Urothelium cell line (cell line): Measurements from ENCODE around the gene F7.

ENCODE experiments used
- DNase-seq: peaks from one replicate; pipeline ENCODE4 v3.0.0; 2011; ENCODE audit warnings: low spot score, mixed read lengths
- FAIRE-seq: peaks from 2 replicates; lab custom pipeline; 2011; peaks lifted over from hg19 to GRCh38; lab: Jason Lieb, UNC

F7 gene

GRCh38 chr13:113086031-113086750 lies 19.4 kb upstream of the F7 start:
- no peak for DNase-seq

GRCh38 chr13:113086991-113087922 lies 18.3 kb upstream of the F7 start:
- no peak for DNase-seq
- no peak for FAIRE-seq

More at GRCh38 chr13:113086031-113086750, 19.4 kb upstream of the F7 start:
- no peak for FAIRE-seq

- FAIRE-seq (no peak), DNase-seq (no peak)
Observed at GRCh38 chr13:113087923-113088690, 17.5 kb upstream of the F7 start.

- DNase-seq = no peak
- FAIRE-seq = no peak
Observed at GRCh38 chr13:113088691-113089020, 16.9 kb upstream of the F7 start.

- DNase-seq (no peak), FAIRE-seq (no peak)
Observed at GRCh38 chr13:113089693-113090414, 15.7 kb upstream of the F7 start.

- DNase-seq (no peak), FAIRE-seq (no peak)
Observed at GRCh38 chr13:113090415-113090770, 15.2 kb upstream of the F7 start.

GRCh38 chr13:113090806-113091205 lies 14.8 kb upstream of the F7 start:
- no peak for DNase-seq
- FAIRE-seq = no peak

- FAIRE-seq (no peak), DNase-seq (no peak)
Observed at GRCh38 chr13:113091211-113091771, 14.3 kb upstream of the F7 start.

- no peak for DNase-seq
- no peak for FAIRE-seq
Observed at GRCh38 chr13:113091891-113092775, 13.5 kb upstream of the F7 start.

GRCh38 chr13:113092776-113093579 lies 12.6 kb upstream of the F7 start:
- FAIRE-seq = no peak
- DNase-seq = no peak

GRCh38 chr13:113093580-113094409 lies 11.8 kb upstream of the F7 start:
- FAIRE-seq (no peak), DNase-seq (no peak)

- FAIRE-seq = no peak
- DNase-seq = no peak
Observed at GRCh38 chr13:113094410-113094800, 11.2 kb upstream of the F7 start.

GRCh38 chr13:113095146-113096051 lies 10.2 kb upstream of the F7 start:
- DNase-seq (no peak), FAIRE-seq (no peak)

- FAIRE-seq = no peak
- DNase-seq = no peak
Observed at GRCh38 chr13:113096052-113096744, 9.4 kb upstream of the F7 start.

- DNase-seq = no peak
- FAIRE-seq = no peak
Observed at GRCh38 chr13:113096745-113097305, 8.8 kb upstream of the F7 start.

- DNase-seq (no peak), FAIRE-seq (no peak)
Observed at GRCh38 chr13:113097651-113098050, 7.9 kb upstream of the F7 start.
